Panc1 (cell line): ENCODE measurements around the gene FAM209B. TPM values are rescaled to one million over a fixed set of nuclear protein-coding genes. Genes with fewer than 3 reads are reported as not detected.

Source experiments
- ATAC-seq: fragments of 200-7000 bp; cut with Tn5 transposase; 2 replicates; pipeline ENCODE4 v1.9.1; 2020; ENCODE audit warnings: mild to moderate bottlenecking, moderate library complexity
- BruUV-seq: library from RNA; stranded (reverse); fragments of 400-500 nt; replicated peaks from 2 replicates; lab custom pipeline; 2021; lab: Mats Ljungman, UMichigan
- CTCF ChIA-PET: fragments of 300-600 bp; sonication (Branson Sonifier 250); formaldehyde crosslinking; loops from one replicate; lab custom pipeline; 2022; ENCODE audit warnings: antibody characterized with exemption; lab: Charles Lee
- POLR2A ChIA-PET: fragments of 300-600 bp; sonication (Branson Sonifier 250); formaldehyde crosslinking; loops from one replicate; lab custom pipeline; 2022; ENCODE audit warnings: antibody characterized with exemption; lab: Charles Lee
- DNase-seq: peaks from one replicate; pipeline ENCODE4 v3.0.0-alpha.2; 2010; ENCODE audit warnings: low read depth, low spot score
- H3K27ac ChIP-seq: 2 replicates; pipeline ENCODE4 v1.5.1; 2011; ENCODE audit warnings: mild to moderate bottlenecking, low read length, inconsistent platforms
- H3K27me3 ChIP-seq: fragments of 200-500 bp; sonication (Bioruptor generic); 2 replicates; pipeline ENCODE4 v1.6.0; 2014; ENCODE audit warnings: low read length, inconsistent platforms; ENCODE audit not compliant: control insufficient read depth, insufficient read depth
- H3K36me3 ChIP-seq: fragments of 200-500 bp; sonication (Bioruptor generic); 2 replicates; pipeline ENCODE4 v1.5.1; 2014; ENCODE audit warnings: inconsistent platforms, mild to moderate bottlenecking, low read length, moderate library complexity; ENCODE audit not compliant: control insufficient read depth, insufficient read depth
- H3K4me1 ChIP-seq: 2 replicates; pipeline ENCODE4 v1.5.1; 2011; ENCODE audit warnings: inconsistent platforms, mild to moderate bottlenecking, low read length, moderate library complexity; ENCODE audit not compliant: control insufficient read depth, insufficient read depth
- H3K4me3 ChIP-seq, 2 experiments: 2 replicates each; pipeline ENCODE4 v1.5.1; 2011 to 2012; ENCODE audit warnings: low read depth in 2 of 2, low read length in 2 of 2, mild to moderate bottlenecking in 2 of 2, inconsistent platforms in 1 of 2, moderate library complexity in 1 of 2
- H3K9me3 ChIP-seq: fragments of 200-500 bp; sonication (Bioruptor generic); 2 replicates; pipeline ENCODE4 v1.5.1; 2014; ENCODE audit warnings: low read depth, mild to moderate bottlenecking, inconsistent platforms, low read length, moderate library complexity; ENCODE audit not compliant: control insufficient read depth, insufficient read depth
- POLR2AphosphoS5 ChIP-seq: IDR thresholded peaks from 2 replicates; pipeline ENCODE4 v1.6.1; 2012; ENCODE audit warnings: mild to moderate bottlenecking, low read depth, low read length, moderate library complexity
- SIN3A ChIP-seq: IDR thresholded peaks from 2 replicates; pipeline ENCODE4 v1.6.1; 2012; ENCODE audit warnings: low read depth, mild to moderate bottlenecking, low read length, moderate library complexity, borderline replicate concordance; ENCODE audit not compliant: insufficient read depth
- TCF7L2 ChIP-seq: IDR thresholded peaks from 2 replicates; pipeline ENCODE4 v1.6.1; 2011; ENCODE audit warnings: mild to moderate bottlenecking, low read depth, low read length, inconsistent platforms
- in situ Hi-C: cut with HindIII; loops from 2 replicates; pipeline ENCODE4 v1.10.0; 2016; ENCODE audit warnings: low sequenced_read_pairs, low pct_unique_long_range_greater_than_20kb
- intact Hi-C: fragments of 100-400 bp; cut with micrococcal nuclease; formaldehyde crosslinking; loops from one replicate; pipeline ENCODE4 v1.10.0; 2022; ENCODE audit not compliant: unreplicated experiment
- total RNA-seq: library from RNA; stranded (reverse); gene quantifications from one replicate; pipeline ENCODE4 v1.2.1, GENCODE V29; 2021; ENCODE audit not compliant: unreplicated experiment
- TF ChIP-seq, protein P1 (sequence below): fragments of 450-650 bp; IDR thresholded peaks from 2 replicates; pipeline ENCODE4 v1.5.1; 2017; ENCODE audit warnings: mild to moderate bottlenecking
- TF ChIP-seq, protein P2 (sequence below), 2 experiments: IDR thresholded peaks; 2 replicates each; pipeline ENCODE4 v1.6.1; 2011 to 2012; ENCODE audit warnings: low read depth in 2 of 2, control low read depth in 1 of 2, low read length in 1 of 2, mild to moderate bottlenecking in 1 of 2, moderate library complexity in 1 of 2; ENCODE audit not compliant: insufficient read depth in 1 of 2

FAM209B gene
- total RNA-seq, 1 experiment from 2014 or later, result not detected

DNA sequence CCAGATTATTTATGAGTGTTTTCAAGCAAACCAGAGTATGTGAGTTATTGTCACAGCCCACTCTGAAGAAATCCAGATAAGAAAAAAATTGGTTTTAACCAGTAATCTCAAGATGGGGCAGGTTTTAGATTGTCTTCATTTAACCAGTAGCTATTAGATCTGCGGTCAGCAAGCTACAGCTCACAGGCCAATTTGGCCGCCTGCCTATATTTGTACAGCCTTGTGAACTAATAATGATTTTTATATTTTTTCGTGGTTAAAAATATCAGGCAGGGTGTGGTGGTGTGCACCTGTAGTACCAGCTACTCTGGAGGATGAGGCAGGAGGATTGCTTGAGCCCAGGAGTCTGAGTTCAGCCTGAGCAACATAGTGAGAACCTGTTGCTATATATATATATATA, 5.0 kb downstream of the FAM209B start:
- no peak for ATAC-seq
- in situ Hi-C loops, result no loop called here
- H3K4me1 ChIP-seq, result no peaks in the 10 kb centered on the region
- no peaks in the 10 kb centered on the region for H3K9me3 ChIP-seq
- CTCF ChIA-PET, result no interaction called here
- intact Hi-C loops, result no loop called here
- POLR2A ChIA-PET, result no interaction called here
- H3K4me3 ChIP-seq, result no peak overlapping the region
- no peak overlapping the region for H3K27ac ChIP-seq
- no peaks in the 10 kb centered on the region for H3K27me3 ChIP-seq
- no peaks in the 10 kb centered on the region for H3K36me3 ChIP-seq
- no TSS peak for BruUV-seq
- TF ChIP-seq, protein P1, sequence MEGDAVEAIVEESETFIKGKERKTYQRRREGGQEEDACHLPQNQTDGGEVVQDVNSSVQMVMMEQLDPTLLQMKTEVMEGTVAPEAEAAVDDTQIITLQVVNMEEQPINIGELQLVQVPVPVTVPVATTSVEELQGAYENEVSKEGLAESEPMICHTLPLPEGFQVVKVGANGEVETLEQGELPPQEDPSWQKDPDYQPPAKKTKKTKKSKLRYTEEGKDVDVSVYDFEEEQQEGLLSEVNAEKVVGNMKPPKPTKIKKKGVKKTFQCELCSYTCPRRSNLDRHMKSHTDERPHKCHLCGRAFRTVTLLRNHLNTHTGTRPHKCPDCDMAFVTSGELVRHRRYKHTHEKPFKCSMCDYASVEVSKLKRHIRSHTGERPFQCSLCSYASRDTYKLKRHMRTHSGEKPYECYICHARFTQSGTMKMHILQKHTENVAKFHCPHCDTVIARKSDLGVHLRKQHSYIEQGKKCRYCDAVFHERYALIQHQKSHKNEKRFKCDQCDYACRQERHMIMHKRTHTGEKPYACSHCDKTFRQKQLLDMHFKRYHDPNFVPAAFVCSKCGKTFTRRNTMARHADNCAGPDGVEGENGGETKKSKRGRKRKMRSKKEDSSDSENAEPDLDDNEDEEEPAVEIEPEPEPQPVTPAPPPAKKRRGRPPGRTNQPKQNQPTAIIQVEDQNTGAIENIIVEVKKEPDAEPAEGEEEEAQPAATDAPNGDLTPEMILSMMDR, result no peak
- TF ChIP-seq POLR2AphosphoS5 (no peak), SIN3A (no peak), TCF7L2 (no peak)
- TF ChIP-seq, protein P2, sequence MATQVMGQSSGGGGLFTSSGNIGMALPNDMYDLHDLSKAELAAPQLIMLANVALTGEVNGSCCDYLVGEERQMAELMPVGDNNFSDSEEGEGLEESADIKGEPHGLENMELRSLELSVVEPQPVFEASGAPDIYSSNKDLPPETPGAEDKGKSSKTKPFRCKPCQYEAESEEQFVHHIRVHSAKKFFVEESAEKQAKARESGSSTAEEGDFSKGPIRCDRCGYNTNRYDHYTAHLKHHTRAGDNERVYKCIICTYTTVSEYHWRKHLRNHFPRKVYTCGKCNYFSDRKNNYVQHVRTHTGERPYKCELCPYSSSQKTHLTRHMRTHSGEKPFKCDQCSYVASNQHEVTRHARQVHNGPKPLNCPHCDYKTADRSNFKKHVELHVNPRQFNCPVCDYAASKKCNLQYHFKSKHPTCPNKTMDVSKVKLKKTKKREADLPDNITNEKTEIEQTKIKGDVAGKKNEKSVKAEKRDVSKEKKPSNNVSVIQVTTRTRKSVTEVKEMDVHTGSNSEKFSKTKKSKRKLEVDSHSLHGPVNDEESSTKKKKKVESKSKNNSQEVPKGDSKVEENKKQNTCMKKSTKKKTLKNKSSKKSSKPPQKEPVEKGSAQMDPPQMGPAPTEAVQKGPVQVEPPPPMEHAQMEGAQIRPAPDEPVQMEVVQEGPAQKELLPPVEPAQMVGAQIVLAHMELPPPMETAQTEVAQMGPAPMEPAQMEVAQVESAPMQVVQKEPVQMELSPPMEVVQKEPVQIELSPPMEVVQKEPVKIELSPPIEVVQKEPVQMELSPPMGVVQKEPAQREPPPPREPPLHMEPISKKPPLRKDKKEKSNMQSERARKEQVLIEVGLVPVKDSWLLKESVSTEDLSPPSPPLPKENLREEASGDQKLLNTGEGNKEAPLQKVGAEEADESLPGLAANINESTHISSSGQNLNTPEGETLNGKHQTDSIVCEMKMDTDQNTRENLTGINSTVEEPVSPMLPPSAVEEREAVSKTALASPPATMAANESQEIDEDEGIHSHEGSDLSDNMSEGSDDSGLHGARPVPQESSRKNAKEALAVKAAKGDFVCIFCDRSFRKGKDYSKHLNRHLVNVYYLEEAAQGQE (IDR thresholded peaks at IDR 0.05; ENCODE audit: insufficient read depth in 1 of 2, low read depth in 2 of 2, low read length in 1 of 2), result no peak
- no peak for DNase-seq

DNA sequence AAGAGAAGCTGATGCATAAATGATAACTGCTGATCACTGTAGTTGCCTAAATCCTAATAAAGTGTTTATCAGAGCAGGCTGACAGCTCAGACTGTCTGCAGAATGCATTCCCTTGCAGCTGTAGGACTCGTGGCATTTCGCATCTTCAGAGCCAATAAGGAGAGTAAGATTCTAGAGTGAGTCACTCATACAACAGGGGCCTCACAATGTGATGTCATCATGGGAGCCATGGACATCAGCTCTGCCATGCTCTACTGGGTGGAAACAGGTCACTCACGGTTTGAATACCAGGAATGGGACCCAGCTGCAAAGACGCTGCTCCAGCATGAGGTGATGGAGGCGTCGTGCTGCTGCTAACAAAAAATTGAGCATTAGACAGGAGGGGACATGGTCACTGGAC, 7.4 kb downstream of the FAM209B start:
- TF ChIP-seq POLR2AphosphoS5 (no peak), TCF7L2 (no peak), SIN3A (no peak)
- TF ChIP-seq, protein P2 (IDR thresholded peaks at IDR 0.05; ENCODE audit: insufficient read depth in 1 of 2, low read depth in 2 of 2, low read length in 1 of 2), result no peak
- intact Hi-C loops, result no loop called here
- no peaks in the 10 kb centered on the region for H3K36me3 ChIP-seq
- H3K27ac ChIP-seq, result no peak overlapping the region
- ChIA-PET POLR2A (no interaction called here), CTCF (no interaction called here)
- in situ Hi-C loops, result no loop called here
- BruUV-seq, result no TSS peak
- DNase-seq (no peak), ATAC-seq (no peak)
- no peaks in the 10 kb centered on the region for H3K27me3 ChIP-seq
- no peaks in the 10 kb centered on the region for H3K9me3 ChIP-seq
- no peak overlapping the region for H3K4me3 ChIP-seq
- H3K4me1 ChIP-seq, result no peaks in the 10 kb centered on the region
